H4 (cell line): Measurements from ENCODE around the gene POPDC3. TPM values are rescaled to one million over a fixed set of nuclear protein-coding genes. Genes with fewer than 3 reads are reported as not detected.
"Not testable (repeated sequence)": the region's sequence is repeated elsewhere in the genome, so short reads cannot be mapped to it uniquely, and the experiment has no call there.

Experiments used
- DNase-seq: peaks from one replicate; pipeline ENCODE4 v3.0.0-alpha.2; 2015; ENCODE audit warnings: low spot score
- total RNA-seq: library from RNA; depleted of rRNA; stranded (reverse); fragments of >200 nt; shearing (Covaris generic); gene quantifications from 2 replicates; pipeline ENCODE4 v1.2.3, GENCODE V29; 2014; rRNA removed

The POPDC3 gene, protein sequence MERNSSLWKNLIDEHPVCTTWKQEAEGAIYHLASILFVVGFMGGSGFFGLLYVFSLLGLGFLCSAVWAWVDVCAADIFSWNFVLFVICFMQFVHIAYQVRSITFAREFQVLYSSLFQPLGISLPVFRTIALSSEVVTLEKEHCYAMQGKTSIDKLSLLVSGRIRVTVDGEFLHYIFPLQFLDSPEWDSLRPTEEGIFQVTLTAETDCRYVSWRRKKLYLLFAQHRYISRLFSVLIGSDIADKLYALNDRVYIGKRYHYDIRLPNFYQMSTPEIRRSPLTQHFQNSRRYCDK
- 35.9 and 42.4 TPM in 2 replicates for total RNA-seq

DNA sequence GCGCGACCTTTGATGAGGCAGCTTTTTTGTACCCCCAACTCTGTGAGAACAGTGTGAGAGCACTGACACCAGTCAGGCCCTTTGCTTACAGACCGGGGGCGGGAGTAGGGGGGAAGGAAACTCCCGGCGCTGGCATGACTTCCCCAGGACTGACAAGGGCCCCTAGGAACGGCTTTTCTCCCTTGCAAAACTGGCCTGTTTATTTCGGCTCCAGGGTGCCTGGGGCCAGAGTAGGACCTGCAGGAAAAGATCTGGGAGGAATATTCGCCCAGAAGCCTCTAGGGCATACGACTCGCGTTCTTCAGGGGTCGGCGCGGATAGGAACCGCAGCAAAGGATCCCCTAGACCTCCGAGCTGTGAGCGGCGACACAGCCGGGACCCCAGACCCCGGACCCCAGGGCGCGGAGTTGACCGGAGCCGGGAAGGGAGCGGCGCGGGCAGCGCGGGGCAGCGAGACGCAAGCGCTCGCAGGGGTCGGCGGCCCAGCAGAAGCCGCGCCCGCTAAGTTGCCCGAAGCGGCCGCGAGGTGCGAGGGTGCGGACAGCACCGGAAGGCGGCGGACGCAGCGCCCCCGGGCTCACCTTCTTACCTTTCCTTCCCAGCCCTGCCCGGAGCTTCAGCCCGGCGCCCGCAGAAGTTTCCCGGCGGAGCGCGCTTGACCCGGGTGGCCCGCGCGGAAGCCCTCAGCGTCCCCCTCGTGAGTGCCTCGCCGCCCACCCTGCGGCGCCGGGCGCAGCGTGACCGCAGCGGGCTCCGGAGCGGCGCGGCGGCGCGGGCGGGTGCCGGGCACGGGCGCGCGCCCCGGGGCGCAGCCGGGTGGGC, at the start of gene POPDC3:
Gene POPDC3, minus strand, starts transcription at position 771 of the 822 bp plus-strand sequence. CDS start 18,105 bp downstream, outside the sequence.
- peak; percentile 13 for DNase-seq

DNA sequence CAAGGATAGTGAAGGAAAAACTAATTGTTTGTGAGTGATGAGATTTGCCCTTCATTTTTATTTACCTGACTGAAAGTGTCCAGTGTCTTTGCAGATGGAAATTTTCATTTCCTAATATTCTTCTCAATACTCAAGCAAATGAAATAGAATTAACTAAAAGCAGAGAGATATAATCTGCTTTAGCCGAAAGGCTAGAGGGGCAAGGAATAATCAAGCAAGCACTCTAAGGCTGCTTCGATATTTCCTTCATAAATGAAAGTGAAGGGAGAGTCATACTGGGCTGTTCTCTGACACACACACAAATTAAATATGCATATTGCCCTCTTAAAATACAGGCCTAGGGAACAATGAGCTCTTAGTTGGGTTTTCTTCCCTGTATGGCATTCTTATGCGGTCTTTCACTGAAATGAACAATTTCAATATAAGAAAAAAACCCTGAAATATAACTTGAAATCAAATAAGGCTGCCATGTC, 47.5 kb upstream of the POPDC3 start:
- DNase-seq: no peak

- DNase-seq: no peak
These were observed 46.9 kb upstream of the POPDC3 start for GRCh38 chr6:105226598-105227294.

DNA sequence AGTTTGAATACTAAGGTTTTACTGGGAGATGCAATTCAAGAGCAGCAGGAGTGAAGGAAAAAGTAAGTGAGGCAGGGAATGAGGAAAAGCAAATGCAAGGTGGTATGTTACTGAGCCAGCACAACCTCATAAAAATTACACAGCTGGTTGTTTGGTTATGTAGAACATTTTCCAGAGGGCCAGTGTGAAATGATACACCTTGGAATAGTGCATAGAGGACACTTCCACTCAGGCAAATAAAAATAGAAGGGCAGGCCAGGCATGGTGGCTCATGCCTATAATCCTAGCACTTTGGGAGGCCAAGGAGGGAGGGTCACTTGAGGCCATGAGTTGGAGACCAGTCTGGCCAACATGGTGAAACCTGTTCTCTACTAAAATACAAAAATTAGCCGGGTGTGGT, 43.4 kb upstream of the POPDC3 start:
- DNase-seq: no peak

- not testable (repeated sequence) for DNase-seq
These were observed 41.4 kb upstream of the POPDC3 start for GRCh38 chr6:105221219-105221618.

DNA sequence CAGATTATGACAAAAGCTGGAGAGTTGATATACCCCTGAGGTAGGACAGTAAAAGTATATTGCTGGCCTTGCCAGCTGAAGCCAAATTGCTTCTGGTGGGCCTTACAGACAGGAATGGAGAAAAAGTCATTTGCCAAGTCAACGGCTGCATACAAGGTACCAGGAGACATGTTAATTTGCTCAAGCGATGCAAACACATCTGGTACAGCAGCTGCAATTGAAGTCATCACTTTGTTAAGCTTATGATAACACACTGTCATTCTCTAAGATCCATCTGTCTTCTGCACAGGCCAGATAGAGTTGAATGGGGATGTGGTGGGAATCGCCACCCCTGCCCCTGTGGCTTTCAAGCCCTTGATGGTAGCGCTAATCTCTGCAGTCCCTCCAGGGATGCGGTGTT, 40.4 kb upstream of the POPDC3 start:
- no peak for DNase-seq

- not testable (repeated sequence) for DNase-seq
These were observed 39.4 kb upstream of the POPDC3 start for GRCh38 chr6:105219218-105219617.

DNA sequence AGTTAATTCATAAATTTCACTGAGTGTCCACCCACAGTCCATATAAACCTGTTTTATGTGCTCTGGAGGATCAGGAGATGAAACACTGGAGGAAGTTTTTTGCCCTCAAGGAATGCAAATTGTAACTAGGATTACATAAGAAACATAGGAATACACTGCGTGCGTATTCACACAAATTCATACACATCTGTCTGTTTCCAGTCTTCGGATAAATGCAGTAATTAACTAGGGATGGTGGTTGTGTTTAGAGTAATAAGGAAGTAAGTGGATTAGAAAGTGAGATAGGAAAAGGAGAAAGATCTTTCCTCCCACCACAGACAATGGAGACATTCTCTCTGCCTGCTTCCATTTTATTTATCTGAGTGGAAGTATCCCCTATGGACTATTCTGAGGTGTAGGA, 35.7 kb upstream of the POPDC3 start:
- DNase-seq: no peak

DNA sequence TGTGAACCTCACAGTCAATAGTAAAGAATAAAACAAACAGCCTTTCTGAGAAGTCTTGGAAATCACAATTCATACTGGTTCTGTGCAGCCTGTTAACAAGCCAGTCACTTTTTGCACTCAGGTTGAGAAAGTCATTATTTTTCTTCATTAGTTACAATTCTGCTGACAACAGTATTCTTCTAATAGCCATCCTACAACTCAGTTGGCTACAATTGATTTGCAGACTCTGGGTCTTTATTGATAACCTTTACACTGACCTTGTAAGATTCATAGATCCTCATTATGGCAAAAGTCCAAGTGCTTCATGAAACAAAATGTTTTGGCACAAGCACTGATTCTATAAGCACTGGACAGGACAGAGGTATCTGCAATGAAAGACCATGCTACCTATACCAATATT, 34.9 kb upstream of the POPDC3 start:
- DNase-seq: no peak

GRCh38 chr6:105213272-105213671, 33.5 kb upstream of the POPDC3 start:
- DNase-seq: no peak

GRCh38 chr6:105212587-105212986, 32.8 kb upstream of the POPDC3 start:
- DNase-seq: no peak

GRCh38 chr6:105211831-105212230, 32.0 kb upstream of the POPDC3 start:
- DNase-seq: no peak

- DNase-seq: no peak
These were observed 31.2 kb upstream of the POPDC3 start for GRCh38 chr6:105210932-105211531.

GRCh38 chr6:105209950-105210706, 30.3 kb upstream of the POPDC3 start:
- DNase-seq: peak; percentile 32

DNA sequence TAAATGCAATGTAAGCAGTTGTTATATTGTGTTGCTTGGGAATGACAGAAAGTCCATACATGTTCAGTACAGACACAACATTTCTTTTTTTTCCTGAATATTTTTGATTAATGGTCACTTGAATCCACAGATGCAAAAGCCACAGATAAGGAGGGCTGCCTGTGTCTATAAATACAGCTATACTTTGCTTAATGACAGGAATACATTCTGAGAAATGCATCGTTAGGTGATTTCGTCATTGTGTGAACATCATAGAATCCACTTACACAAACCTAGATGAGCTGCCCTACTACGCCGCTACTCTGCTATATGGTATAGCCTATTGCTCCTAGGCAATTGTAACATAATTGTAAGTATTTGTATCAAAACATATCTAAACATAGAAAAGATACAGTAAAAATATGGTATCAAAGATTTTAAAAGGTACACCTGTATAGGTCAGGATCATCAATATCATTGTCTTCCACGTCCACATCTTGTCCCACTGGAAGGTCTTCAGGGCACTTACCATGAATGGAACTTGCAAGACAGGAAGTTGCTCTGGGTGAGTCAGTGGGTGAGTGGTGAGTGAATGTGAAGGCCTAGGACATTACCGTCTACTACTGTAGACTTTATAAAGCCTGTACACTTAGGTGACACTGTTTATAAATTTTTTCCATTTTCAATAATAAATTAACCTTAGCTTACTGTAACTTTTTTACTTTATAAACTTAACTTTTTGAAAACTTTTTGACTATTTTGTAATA, 27.9 kb upstream of the POPDC3 start:
- no peak for DNase-seq

DNA sequence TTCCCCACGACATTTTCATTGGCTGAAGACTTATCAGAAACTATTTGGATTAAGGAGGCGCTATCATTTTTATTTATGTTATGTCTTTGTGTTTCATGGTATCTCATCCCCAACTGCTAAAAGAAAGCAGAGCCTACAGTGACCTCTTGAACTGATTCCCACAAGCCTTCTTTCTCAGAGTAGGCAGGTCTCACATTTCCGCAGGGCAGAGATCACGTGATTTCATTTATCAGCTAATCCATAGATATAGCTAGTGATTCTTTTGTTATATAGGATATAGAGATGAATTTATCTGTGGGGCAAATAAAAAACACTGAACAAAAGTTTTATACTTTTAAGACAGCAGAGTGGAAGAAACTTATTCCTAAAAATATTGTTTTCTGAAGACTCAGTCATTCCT, 25.0 kb upstream of the POPDC3 start:
- no peak for DNase-seq

GRCh38 chr6:105204331-105204730, 24.5 kb upstream of the POPDC3 start:
- DNase-seq: no peak

DNA sequence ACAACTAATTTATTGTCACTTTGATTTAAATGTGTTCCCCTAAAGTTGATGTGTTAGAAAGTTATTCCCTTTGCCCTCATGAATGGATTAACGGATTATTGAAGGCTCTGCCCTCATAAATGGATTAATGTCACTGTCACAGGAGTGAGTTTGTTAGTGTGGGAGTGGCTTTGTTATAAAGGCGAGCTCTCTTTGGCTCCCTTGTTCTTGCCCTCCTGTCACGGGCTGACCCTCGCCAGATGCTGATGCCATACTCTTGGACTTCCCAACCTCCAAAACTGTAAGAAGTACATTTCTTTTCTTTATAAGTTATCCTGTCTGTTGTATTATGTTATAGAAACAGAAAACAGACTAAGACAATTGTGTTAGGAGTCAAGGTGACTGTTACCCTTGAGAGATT, 22.7 kb upstream of the POPDC3 start:
- no peak for DNase-seq

DNA sequence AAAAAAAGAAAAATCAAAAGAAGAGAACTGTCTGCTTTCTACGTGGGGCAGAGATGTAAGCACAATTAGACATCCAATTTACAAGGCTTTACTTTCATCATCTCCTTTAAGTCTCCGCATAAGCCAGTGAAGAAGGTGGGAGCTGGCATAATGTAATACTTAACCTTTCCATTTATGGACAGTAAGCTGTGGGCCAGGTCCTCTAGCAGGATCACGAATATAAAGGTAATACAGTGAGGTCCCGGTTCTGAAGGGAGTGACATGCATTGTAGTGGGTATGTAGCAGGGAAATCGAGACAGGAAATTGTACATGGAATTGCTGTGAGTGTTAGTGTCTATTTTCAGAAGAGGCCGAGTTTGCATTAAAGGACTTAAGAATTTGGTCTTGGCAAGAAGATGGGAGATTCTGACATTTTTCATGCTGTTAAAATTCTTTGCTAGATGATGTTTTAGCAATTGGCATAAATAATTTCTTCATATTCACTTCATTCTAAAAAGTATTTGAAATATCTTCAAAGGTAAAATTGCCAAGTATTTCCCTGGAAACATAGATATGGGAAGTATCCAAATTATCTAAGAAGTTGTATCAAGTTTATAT, 20.4 kb upstream of the POPDC3 start:
- DNase-seq: no peak

- DNase-seq: no peak
These were observed 19.9 kb upstream of the POPDC3 start for GRCh38 chr6:105199711-105200110.
